ENCODE data around the gene MMP15. TPM values are rescaled to one million over a fixed set of nuclear protein-coding genes. Genes with fewer than 3 reads are reported as not detected.

MMP15 gene
- total RNA-seq, 4 donors from 2014 or later, result 2.0 to 12.8 (median 8.0) TPM

DNA sequence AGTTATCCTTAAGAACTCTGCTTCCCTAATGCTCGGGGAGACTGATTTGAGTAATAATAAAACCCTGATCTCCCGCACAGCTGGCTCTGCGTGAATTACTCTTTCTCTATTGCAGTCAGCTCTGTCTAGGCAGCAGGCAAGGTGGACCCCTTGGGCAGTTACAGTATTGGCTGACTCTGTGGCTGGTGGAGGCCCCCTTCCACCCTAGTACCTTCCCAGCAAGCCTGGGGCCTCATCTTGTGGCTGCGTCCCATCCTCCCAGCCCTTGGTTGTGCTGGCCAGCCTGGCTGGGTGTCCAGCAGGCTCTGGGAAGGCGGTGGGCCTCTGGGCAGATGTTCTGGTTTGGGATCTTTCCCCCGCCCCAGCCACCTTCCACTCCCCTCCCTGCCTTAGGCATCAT, 59.1 kb downstream of the MMP15 start:
- Histone ChIP-seq H3K27me3 (peaks cover 7% of the 10 kb centered on the region), H3K9me3 (no peaks in the 10 kb centered on the region), H3K4me1 (no peaks in the 10 kb centered on the region), H3K4me3 (no peak overlapping the region), H3K36me3 (no peaks in the 10 kb centered on the region), H3K27ac (no peak overlapping the region)
- no peak for ATAC-seq
- WGBS, 2 donors (ENCODE audit: low coverage in 1 of 2), result 50% methylated on average over 2 of the region's 6 CpGs; no CpG with 5 or more reads in 1 of the 2 donors
- TF ChIP-seq POLR2AphosphoS5 (IDR thresholded peaks at IDR 0.05) (no peak), POLR2A (IDR thresholded peaks at IDR 0.05) (no peak), EP300 (IDR thresholded peaks at IDR 0.05) (no peak), CTCF (IDR thresholded peaks at IDR 0.05) (no peak)

DNA sequence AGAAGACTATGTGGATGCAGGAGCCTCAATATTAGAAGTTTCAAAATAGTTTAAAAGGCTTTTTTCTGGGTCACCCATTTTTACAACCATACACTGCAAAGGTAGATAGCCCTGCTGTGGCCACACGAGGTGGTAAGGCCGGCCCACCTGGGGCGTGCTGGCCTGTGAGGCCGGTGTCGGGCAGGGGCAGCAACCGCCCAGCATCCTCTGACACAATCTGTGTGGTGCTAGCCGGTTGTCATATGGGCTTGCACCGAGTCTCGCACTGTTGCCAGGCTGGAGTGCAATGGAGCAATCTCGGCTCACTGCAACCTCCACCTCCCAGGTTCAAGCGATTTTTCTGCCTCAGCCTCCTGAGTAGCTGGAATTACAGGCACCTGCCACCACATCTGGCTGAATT, 59.6 kb downstream of the MMP15 start:
- no peak overlapping the region for H3K27ac ChIP-seq
- H3K9me3 ChIP-seq, result no peaks in the 10 kb centered on the region
- 94% methylated on average over 3 of the region's 11 CpGs; no CpG with 5 or more reads in 1 of the 2 donors for WGBS, 2 donors (ENCODE audit: low coverage in 1 of 2)
- no peak for TF ChIP-seq POLR2A (IDR thresholded peaks at IDR 0.05)
- TF ChIP-seq CTCF (IDR thresholded peaks at IDR 0.05), result no peak
- no peak for TF ChIP-seq POLR2AphosphoS5 (IDR thresholded peaks at IDR 0.05)
- no peak for TF ChIP-seq EP300 (IDR thresholded peaks at IDR 0.05)
- peaks cover 7% of the 10 kb centered on the region for H3K27me3 ChIP-seq
- ATAC-seq, result no peak
- H3K4me1 ChIP-seq, result no peaks in the 10 kb centered on the region
- no peak overlapping the region for H3K4me3 ChIP-seq
- no peaks in the 10 kb centered on the region for H3K36me3 ChIP-seq

DNA sequence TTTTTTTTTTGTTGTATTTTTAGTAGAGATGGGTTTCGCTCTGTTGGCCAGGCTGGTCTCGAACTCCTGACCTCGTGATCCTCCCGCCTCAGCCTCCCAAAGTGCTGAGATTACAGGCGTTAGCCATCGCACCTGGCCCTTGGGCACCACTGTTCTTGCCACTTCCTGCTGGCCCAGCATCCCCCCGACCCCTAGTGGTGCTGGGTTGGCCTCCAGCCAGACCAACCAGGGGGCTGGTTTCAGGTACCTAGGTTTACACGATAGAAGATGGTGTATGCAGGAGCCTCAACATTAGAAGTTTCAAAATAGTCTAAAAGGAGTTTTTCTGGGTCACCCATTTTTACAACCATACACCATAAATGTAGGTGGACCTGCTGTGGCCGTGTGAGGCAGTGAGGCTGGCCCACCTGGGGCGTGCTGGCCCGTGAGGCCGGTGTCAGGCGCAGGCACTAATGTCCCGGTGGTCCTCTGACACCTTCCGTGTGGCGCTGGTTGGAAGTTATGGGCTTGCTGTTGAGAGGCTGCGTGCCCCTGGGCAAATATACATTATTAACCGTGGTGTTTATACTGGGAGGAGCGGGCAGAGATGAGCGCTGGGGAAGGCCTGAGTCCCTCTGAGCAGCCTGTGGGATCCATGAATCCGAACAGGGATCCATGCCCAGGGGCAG, 60.2 kb downstream of the MMP15 start:
- H3K36me3 ChIP-seq, result no peaks in the 10 kb centered on the region
- H3K9me3 ChIP-seq, result no peaks in the 10 kb centered on the region
- H3K27me3 ChIP-seq, result peaks cover 7% of the 10 kb centered on the region
- no peaks in the 10 kb centered on the region for H3K4me1 ChIP-seq
- no peak for TF ChIP-seq EP300 (IDR thresholded peaks at IDR 0.05)
- no peak for TF ChIP-seq CTCF (IDR thresholded peaks at IDR 0.05)
- no peak for TF ChIP-seq POLR2AphosphoS5 (IDR thresholded peaks at IDR 0.05)
- TF ChIP-seq POLR2A (IDR thresholded peaks at IDR 0.05), result no peak
- WGBS, 2 donors (ENCODE audit: low coverage in 1 of 2), result 83 to 85% methylated on average over 4 to 14 of the region's 21 CpGs
- H3K27ac ChIP-seq, result no peak overlapping the region
- H3K4me3 ChIP-seq, result no peak overlapping the region
- no peak for ATAC-seq

- no peaks in the 10 kb centered on the region for H3K9me3 ChIP-seq
- 75 to 81% methylated on average over 14 to 17 of the region's 19 CpGs for WGBS, 2 donors (ENCODE audit: low coverage in 1 of 2)
- TF ChIP-seq CTCF (IDR thresholded peaks at IDR 0.05), result no peak
- no peak for TF ChIP-seq POLR2AphosphoS5 (IDR thresholded peaks at IDR 0.05)
- TF ChIP-seq EP300 (IDR thresholded peaks at IDR 0.05), result no peak
- no peak for TF ChIP-seq POLR2A (IDR thresholded peaks at IDR 0.05)
- no peaks in the 10 kb centered on the region for H3K4me1 ChIP-seq
- no peak overlapping the region for H3K4me3 ChIP-seq
- peaks cover 7% of the 10 kb centered on the region for H3K27me3 ChIP-seq
- no peak for ATAC-seq
- no peaks in the 10 kb centered on the region for H3K36me3 ChIP-seq
- H3K27ac ChIP-seq, result no peak overlapping the region
These were observed 61.0 kb downstream of the MMP15 start for GRCh38 chr16:58086381-58087208.
